Cardiac muscle cell (in vitro differentiated cells and primary cell): Measurements from ENCODE around the gene SLC36A1. TPM values are rescaled to one million over a fixed set of nuclear protein-coding genes. Genes with fewer than 3 reads are reported as not detected.

Experiments
- DNase-seq, 2 donors: peaks; one replicate each; pipeline versions ENCODE4 v3.0.0 to v3.0.0-alpha.2; 2010 to 2017; ENCODE audit warnings: low read depth in 1 of 2, low spot score in 1 of 2
- H3K27ac ChIP-seq: fragments of 200-600 bp; sonication (generic); 2 replicates; pipeline ENCODE4 v1.5.1; 2016
- H3K27me3 ChIP-seq: fragments of 200-600 bp; sonication (generic); 2 replicates; pipeline ENCODE4 v1.6.0; 2016; ENCODE audit warnings: control low read depth
- H3K36me3 ChIP-seq: fragments of 200-600 bp; sonication (generic); 2 replicates; pipeline ENCODE4 v1.5.1; 2016; ENCODE audit warnings: control low read depth
- H3K4me1 ChIP-seq: fragments of 200-600 bp; sonication (generic); 2 replicates; pipeline ENCODE4 v1.8.1; 2017; ENCODE audit warnings: low read depth, mild to moderate bottlenecking, mixed run types
- H3K4me3 ChIP-seq: fragments of 200-600 bp; sonication (generic); 2 replicates; pipeline ENCODE4 v1.5.1; 2016; ENCODE audit warnings: mild to moderate bottlenecking
- H3K9me3 ChIP-seq: fragments of 200-600 bp; sonication (generic); 2 replicates; pipeline ENCODE4 v1.5.1; 2017; ENCODE audit warnings: low read depth, mild to moderate bottlenecking, control low read depth
- polyA plus RNA-seq: library from polyadenylated mRNA; unstranded; fragments of >200 nt; fragmentation: Nextera tagmentation; extraction: Ambion mirVana; gene quantifications from 2 replicates; pipeline ENCODE4 v1.2.1, GENCODE V29; 2016
- total RNA-seq: library from RNA; depleted of rRNA; stranded (reverse); fragments of >200 nt; gene quantifications from 2 replicates; pipeline ENCODE4 v1.2.3, GENCODE V29; 2016
- TF ChIP-seq, protein P1 (sequence below): IDR thresholded peaks from 2 replicates; pipeline ENCODE4 v1.5.1; 2012; ENCODE audit warnings: low read depth, mild to moderate bottlenecking, low read length

The SLC36A1 gene
- total and polyA plus RNA-seq, 2 experiments from 2014 or later: 2.2 to 8.8 TPM

DNA sequence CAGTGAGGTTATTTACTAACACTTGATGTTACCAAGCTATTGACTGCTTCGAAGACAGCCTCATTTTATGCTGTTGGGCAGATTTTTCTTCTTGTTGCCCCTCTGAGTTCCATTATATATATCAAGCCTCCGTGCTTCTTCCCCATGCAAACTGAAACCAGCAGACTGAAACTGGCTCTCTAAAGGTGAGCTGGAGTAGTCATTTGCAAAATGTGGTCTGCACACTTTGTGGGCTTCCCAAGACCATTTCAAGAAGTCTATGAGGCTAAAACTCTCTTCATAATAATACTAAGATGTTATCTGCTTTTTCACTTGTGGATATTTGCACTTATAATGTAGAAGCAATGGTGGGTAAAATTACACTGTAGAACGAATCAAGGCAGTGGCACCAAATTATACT is 13.9 kb downstream of the SLC36A1 start:
- peaks cover 17% of the 10 kb centered on the region for H3K4me1 ChIP-seq
- no peak for DNase-seq
- TF ChIP-seq, protein P1, sequence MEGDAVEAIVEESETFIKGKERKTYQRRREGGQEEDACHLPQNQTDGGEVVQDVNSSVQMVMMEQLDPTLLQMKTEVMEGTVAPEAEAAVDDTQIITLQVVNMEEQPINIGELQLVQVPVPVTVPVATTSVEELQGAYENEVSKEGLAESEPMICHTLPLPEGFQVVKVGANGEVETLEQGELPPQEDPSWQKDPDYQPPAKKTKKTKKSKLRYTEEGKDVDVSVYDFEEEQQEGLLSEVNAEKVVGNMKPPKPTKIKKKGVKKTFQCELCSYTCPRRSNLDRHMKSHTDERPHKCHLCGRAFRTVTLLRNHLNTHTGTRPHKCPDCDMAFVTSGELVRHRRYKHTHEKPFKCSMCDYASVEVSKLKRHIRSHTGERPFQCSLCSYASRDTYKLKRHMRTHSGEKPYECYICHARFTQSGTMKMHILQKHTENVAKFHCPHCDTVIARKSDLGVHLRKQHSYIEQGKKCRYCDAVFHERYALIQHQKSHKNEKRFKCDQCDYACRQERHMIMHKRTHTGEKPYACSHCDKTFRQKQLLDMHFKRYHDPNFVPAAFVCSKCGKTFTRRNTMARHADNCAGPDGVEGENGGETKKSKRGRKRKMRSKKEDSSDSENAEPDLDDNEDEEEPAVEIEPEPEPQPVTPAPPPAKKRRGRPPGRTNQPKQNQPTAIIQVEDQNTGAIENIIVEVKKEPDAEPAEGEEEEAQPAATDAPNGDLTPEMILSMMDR: no peak
- H3K36me3 ChIP-seq: no peaks in the 10 kb centered on the region
- H3K27ac ChIP-seq: no peak overlapping the region
- H3K9me3 ChIP-seq: no peaks in the 10 kb centered on the region
- H3K27me3 ChIP-seq: no peaks in the 10 kb centered on the region
- H3K4me3 ChIP-seq: no peak overlapping the region

DNA sequence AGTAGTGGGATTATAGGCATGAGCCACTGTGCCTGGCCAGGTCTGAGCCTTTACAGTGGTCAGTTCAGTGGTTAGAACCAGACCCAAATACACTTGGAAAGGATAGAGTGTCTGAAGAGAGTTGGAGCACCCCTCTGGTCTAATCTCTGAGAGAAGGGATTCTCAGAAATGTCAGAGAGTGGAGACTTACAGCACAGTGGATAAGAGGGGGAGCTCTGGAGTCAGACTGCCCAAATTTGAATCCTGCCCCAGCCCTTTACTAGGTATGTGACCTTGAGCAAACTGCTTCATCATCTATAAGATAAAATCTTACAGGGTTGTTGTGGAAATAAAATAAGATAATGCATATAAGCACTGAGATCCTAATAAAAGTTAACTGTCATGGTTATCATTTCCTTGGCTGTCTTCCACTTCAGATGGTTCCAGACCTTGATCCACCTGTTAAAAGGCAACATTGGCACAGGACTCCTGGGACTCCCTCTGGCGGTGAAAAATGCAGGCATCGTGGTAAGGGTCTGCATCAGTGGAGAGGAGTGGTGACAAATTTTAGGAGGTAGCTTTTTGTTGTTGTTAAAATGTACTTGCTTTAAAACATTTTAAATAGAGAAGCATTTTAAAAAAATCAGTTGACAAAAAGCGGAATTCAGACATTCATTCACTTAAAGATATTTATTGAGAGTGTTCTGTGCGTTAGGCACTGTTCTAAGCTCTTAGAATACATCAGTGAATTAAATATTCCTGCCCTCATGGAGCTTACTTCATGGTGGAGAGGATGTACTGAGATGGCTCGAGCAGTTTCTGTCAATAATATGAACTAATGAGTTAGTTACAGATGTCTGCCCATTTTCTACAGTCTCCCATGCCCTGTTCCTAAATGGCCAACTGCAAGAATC is 16.0 kb downstream of the SLC36A1 start:
- Histone ChIP-seq H3K9me3 (no peaks in the 10 kb centered on the region), H3K4me3 (no peak overlapping the region), H3K27ac (no peak overlapping the region), H3K36me3 (no peaks in the 10 kb centered on the region), H3K4me1 (peaks cover 10% of the 10 kb centered on the region), H3K27me3 (no peaks in the 10 kb centered on the region)
- peak in 1 of 2 donors; percentile 46 for DNase-seq
- TF ChIP-seq, protein P1: peak; percentile 43

DNA sequence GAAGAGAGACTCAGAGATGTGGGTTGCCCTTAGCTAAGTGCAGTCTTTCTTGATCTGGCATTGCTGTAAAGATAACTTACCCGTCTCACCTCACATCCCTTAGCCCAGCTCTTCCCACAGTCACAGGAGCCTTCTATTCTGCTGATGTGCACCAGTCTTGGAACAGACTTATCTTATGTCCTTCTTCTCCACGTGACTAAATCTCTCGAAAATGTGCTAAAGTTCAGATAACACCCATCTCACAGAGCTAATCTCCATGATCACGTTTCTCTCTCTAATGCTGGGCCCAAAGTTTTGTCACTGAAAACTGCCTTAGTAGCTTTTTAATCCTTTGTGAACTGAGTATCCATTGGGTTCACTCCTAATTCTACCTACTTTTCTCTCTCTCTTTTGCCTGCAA is 16.7 kb downstream of the SLC36A1 start:
- H3K4me3 ChIP-seq: no peak overlapping the region
- TF ChIP-seq, protein P1: no peak
- no peaks in the 10 kb centered on the region for H3K27me3 ChIP-seq
- H3K36me3 ChIP-seq: no peaks in the 10 kb centered on the region
- peaks cover 10% of the 10 kb centered on the region for H3K4me1 ChIP-seq
- H3K9me3 ChIP-seq: no peaks in the 10 kb centered on the region
- DNase-seq: no peak
- no peak overlapping the region for H3K27ac ChIP-seq

DNA sequence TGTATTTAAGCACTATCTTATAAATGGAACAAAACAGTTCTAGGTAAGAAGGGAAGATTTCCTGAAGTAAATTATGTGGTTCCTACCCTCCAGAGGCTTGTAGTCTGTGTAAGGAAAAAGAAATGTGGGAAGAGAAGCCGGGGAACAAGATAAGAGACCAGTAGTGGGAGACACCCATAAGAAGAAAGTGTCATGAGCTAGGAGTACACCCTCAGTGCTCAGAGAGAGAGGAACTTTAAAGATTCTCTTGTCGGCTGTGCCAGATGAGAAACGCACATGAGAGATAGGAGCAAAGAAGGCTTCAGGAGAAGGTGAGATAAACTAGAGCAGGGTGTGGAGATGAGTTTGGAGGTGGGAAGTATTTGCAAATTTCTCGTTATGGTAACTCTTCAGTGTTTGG is 18.1 kb downstream of the SLC36A1 start:
- no peak overlapping the region for H3K27ac ChIP-seq
- no peaks in the 10 kb centered on the region for H3K36me3 ChIP-seq
- no peak overlapping the region for H3K4me3 ChIP-seq
- DNase-seq: no peak
- no peaks in the 10 kb centered on the region for H3K9me3 ChIP-seq
- no peaks in the 10 kb centered on the region for H3K27me3 ChIP-seq
- H3K4me1 ChIP-seq: no peaks in the 10 kb centered on the region
- TF ChIP-seq, protein P1: no peak

DNA sequence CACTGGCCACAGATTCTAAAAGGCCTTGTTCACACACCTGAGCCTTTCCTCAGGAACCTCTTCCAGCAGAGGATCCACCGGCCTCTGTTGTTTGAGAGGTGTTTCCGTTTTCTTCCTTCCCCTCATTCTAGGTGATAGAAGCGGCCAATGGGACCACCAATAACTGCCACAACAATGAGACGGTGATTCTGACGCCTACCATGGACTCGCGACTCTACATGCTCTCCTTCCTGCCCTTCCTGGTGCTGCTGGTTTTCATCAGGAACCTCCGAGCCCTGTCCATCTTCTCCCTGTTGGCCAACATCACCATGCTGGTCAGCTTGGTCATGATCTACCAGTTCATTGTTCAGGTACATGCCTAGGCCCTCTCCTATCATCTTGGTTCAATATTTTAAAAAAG is 20.2 kb downstream of the SLC36A1 start:
- TF ChIP-seq, protein P1: no peak
- H3K27ac ChIP-seq: no peak overlapping the region
- H3K4me3 ChIP-seq: no peak overlapping the region
- no peaks in the 10 kb centered on the region for H3K36me3 ChIP-seq
- no peaks in the 10 kb centered on the region for H3K27me3 ChIP-seq
- no peaks in the 10 kb centered on the region for H3K4me1 ChIP-seq
- no peak for DNase-seq
- no peaks in the 10 kb centered on the region for H3K9me3 ChIP-seq
